HFFc6 (cell line): ENCODE data around the gene FNTB. TPM values are rescaled to one million over a fixed set of nuclear protein-coding genes. Genes with fewer than 3 reads are reported as not detected.

ENCODE experiments used
- DNase-seq: peaks from one replicate; pipeline ENCODE4 v3.0.0-alpha.2; 2018
- H3K27ac Mint-ChIP-seq: 2 replicates; pipeline ENCODE4 v1.8.0; 2020; ENCODE audit warnings: mild to moderate bottlenecking, mixed read lengths
- H3K27me3 Mint-ChIP-seq: 2 replicates; pipeline ENCODE4 v1.8.0; 2021; ENCODE audit warnings: mild to moderate bottlenecking, moderate library complexity, mixed read lengths; ENCODE audit not compliant: insufficient read depth
- H3K36me3 Mint-ChIP-seq: 2 replicates; pipeline ENCODE4 v1.8.0; 2021; ENCODE audit warnings: low read depth, mixed read lengths
- H3K4me1 Mint-ChIP-seq: 2 replicates; pipeline ENCODE4 v1.8.0; 2020; ENCODE audit warnings: low read depth, mixed read lengths
- H3K4me3 Mint-ChIP-seq: 2 replicates; pipeline ENCODE4 v1.8.0; 2020; ENCODE audit warnings: mild to moderate bottlenecking, moderate library complexity, mixed read lengths
- H3K9me3 Mint-ChIP-seq: 2 replicates; pipeline ENCODE4 v1.8.0; 2020; ENCODE audit warnings: mild to moderate bottlenecking, mixed read lengths
- CTCF ChIP-seq: fragments of 200-600 bp; sonication (generic); IDR thresholded peaks from 2 replicates; pipeline ENCODE4 v1.5.0; 2021; ENCODE audit warnings: antibody characterized with exemption, mild to moderate bottlenecking
- total RNA-seq, 6 experiments: library from RNA; stranded (reverse); fragmentation: NEBNext Ultra II Directional; extraction: Animal tissue kit (Norgen Biotek cat#: 25700); gene quantifications; 2 replicates in 1 of 6; 3 replicates in 5 of 6; pipeline ENCODE4 v1.2.3, GENCODE V29; 2021

FNTB gene
- total RNA-seq, 6 experiments from 2014 or later: 14.1 to 22.7 (median 18.0) TPM

GRCh38 chr14:64939817-64940190 is 46.9 kb upstream of the FNTB start:
- DNase-seq: no peak
- Mint-ChIP-seq H3K9me3 (no peaks in the 10 kb centered on the region), H3K4me1 (peaks cover 7% of the 10 kb centered on the region; the same call in 1 of the 2 replicates), H3K27ac (no peak overlapping the region), H3K4me3 (no peak overlapping the region), H3K36me3 (no peaks in the 10 kb centered on the region), H3K27me3 (peaks cover 3% of the 10 kb centered on the region; the same call in 1 of the 2 replicates)
- TF ChIP-seq CTCF: no peak

GRCh38 chr14:64940336-64940910 is 46.3 kb upstream of the FNTB start:
- no peak for TF ChIP-seq CTCF
- DNase-seq: no peak
- Mint-ChIP-seq H3K27ac (no peak overlapping the region), H3K27me3 (peaks cover 3% of the 10 kb centered on the region; the same call in 1 of the 2 replicates), H3K36me3 (peaks cover 4% of the 10 kb centered on the region; the same call in 1 of the 2 replicates), H3K4me3 (no peak overlapping the region), H3K9me3 (no peaks in the 10 kb centered on the region), H3K4me1 (peaks cover 7% of the 10 kb centered on the region; the same call in 1 of the 2 replicates)

- Mint-ChIP-seq H3K27ac (no peak within 1 kb of the TSS), H3K4me3 (no peak within 1 kb of the TSS), H3K27me3 (peaks cover 3% of the 10 kb centered on the region), H3K36me3 (peaks cover 8% of the 10 kb centered on the region; the same call in 1 of the 2 replicates), H3K4me1 (no peaks in the 10 kb centered on the region), H3K9me3 (no peaks in the 10 kb centered on the region)
- DNase-seq: no peak
- no peak for TF ChIP-seq CTCF
Observed at GRCh38 chr14:64942531-64943111, 44.1 kb upstream of the FNTB start, which contains the start of gene GPX2. GPX2 (minus strand) TSS chr14:64942745; CDS start chr14:64942726, 19 bp downstream.

DNA sequence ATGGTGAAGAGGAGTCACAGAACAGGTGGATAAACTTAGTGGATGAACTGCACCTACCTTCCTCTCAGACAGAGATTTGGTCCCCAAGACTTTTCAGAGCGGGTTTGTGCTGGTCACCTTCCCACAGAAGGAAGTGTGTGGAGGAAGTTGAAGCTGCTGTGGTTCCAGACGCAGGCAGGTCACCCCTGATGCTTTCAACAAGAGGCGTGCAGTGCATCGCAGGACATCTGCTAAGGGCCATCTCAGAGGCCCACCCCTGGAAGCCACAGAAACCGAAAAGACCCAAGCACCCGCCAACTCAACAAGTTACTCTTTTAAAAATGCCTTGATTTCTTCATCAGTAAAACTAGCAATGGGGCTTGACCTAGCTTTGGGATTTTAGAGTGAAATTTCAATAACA is 43.1 kb upstream of the FNTB start:
- no peaks in the 10 kb centered on the region for H3K4me1 Mint-ChIP-seq
- H3K27ac Mint-ChIP-seq: no peak overlapping the region
- peaks cover 8% of the 10 kb centered on the region; the same call in 1 of the 2 replicates for H3K36me3 Mint-ChIP-seq
- no peak for DNase-seq
- H3K9me3 Mint-ChIP-seq: no peaks in the 10 kb centered on the region
- peaks cover 3% of the 10 kb centered on the region for H3K27me3 Mint-ChIP-seq
- no peak for TF ChIP-seq CTCF
- no peak overlapping the region for H3K4me3 Mint-ChIP-seq

GRCh38 chr14:64944041-64944440 is 42.7 kb upstream of the FNTB start:
- peaks cover 8% of the 10 kb centered on the region; the same call in 1 of the 2 replicates for H3K36me3 Mint-ChIP-seq
- no peak overlapping the region for H3K4me3 Mint-ChIP-seq
- H3K4me1 Mint-ChIP-seq: no peaks in the 10 kb centered on the region
- DNase-seq: no peak
- H3K9me3 Mint-ChIP-seq: no peaks in the 10 kb centered on the region
- TF ChIP-seq CTCF: no peak
- H3K27me3 Mint-ChIP-seq: peaks cover 3% of the 10 kb centered on the region
- H3K27ac Mint-ChIP-seq: no peak overlapping the region
